Mesothelial cell of epicardium (in vitro differentiated cells): Measurements from ENCODE around the gene RELT. TPM values are rescaled to one million over a fixed set of nuclear protein-coding genes. Genes with fewer than 3 reads are reported as not detected.

Experiments used
- DNase-seq, 2 experiments: peaks; one replicate each; pipeline ENCODE4 v3.0.0; 2021; ENCODE audit warnings: low spot score in 2 of 2; ENCODE audit not compliant: unreplicated experiment in 2 of 2
- H3K27ac Mint-ChIP-seq: 2 replicates; pipeline ENCODE4 v1.8.0; 2021; ENCODE audit warnings: mixed read lengths
- H3K27me3 Mint-ChIP-seq: 2 replicates; pipeline ENCODE4 v1.8.0; 2021; ENCODE audit warnings: low read depth, mixed read lengths
- H3K36me3 Mint-ChIP-seq: 2 replicates; pipeline ENCODE4 v1.8.0; 2021; ENCODE audit warnings: mixed read lengths
- H3K4me1 Mint-ChIP-seq: 2 replicates; pipeline ENCODE4 v1.8.0; 2021; ENCODE audit warnings: mixed read lengths
- H3K4me3 Mint-ChIP-seq: 2 replicates; pipeline ENCODE4 v1.8.0; 2021; ENCODE audit warnings: mild to moderate bottlenecking, moderate library complexity, mixed read lengths
- H3K9me3 Mint-ChIP-seq: 2 replicates; pipeline ENCODE4 v1.8.0; 2021; ENCODE audit warnings: mixed read lengths
- CTCF ChIP-seq: fragments of 200-600 bp; sonication (generic); IDR thresholded peaks from one replicate; pipeline ENCODE4 v1.5.0; 2021; ENCODE audit warnings: antibody characterized with exemption; ENCODE audit not compliant: unreplicated experiment
- total RNA-seq: library from RNA; stranded (reverse); gene quantifications from 3 replicates; pipeline ENCODE4 v1.2.1, GENCODE V29; 2021

The RELT gene
- total RNA-seq, 1 donor from 2014 or later = 5.1 TPM

GRCh38 chr11:73401217-73401923 is 25.2 kb downstream of the RELT start:
- peaks cover 2% of the 10 kb centered on the region for H3K4me1 Mint-ChIP-seq
- TF ChIP-seq CTCF = no peak
- H3K36me3 Mint-ChIP-seq = no peaks in the 10 kb centered on the region
- no peak for DNase-seq
- no peaks in the 10 kb centered on the region for H3K9me3 Mint-ChIP-seq
- H3K27ac Mint-ChIP-seq = no peak overlapping the region
- no peak overlapping the region for H3K4me3 Mint-ChIP-seq
- H3K27me3 Mint-ChIP-seq = no peaks in the 10 kb centered on the region

DNA sequence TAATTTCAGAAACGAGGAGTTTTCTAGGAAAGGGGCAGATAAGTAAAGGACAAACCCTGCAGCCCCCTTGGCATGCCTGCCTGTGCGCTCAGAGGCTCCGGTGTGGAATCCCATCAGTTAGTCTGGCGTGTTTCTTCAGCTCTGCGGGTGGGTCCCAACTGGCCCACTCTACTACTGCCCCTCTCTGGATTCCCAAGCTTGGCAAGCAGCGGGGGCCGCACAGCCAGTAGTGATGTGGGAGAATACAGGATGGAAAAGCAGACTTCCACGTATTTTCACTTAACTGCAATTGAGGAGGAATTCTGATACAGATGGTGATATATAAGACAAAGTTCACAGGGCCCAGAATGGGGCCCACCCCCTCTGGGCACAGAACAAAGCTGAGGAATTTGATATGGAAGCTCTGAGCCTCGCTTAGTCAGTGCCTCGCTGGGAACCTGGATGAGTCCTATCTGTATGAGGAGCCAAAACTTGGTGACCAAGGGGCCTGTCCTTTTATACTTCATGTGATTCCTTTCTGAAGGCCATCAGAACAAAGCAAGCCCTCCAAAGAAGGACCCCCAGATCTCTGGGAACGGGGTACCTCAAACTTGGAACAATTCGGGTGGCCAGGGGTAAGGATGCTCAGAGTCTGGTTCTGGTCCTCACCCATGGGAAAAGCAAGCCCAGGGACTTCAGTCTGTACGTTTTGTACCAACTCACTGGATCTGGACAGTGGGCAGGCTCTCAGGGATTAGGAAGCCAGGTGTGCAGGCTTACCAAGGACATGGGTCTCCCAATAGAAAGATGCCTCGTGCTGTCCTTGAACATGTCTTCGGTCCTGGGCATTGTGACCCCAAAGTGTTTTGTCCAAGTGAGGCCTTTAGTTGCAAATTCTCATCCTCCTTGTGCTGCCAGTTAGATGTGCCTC is 26.0 kb downstream of the RELT start:
- no peaks in the 10 kb centered on the region for H3K9me3 Mint-ChIP-seq
- no peaks in the 10 kb centered on the region for H3K36me3 Mint-ChIP-seq
- no peaks in the 10 kb centered on the region for H3K27me3 Mint-ChIP-seq
- H3K27ac Mint-ChIP-seq = no peak overlapping the region
- no peak overlapping the region for H3K4me3 Mint-ChIP-seq
- H3K4me1 Mint-ChIP-seq = peaks cover 2% of the 10 kb centered on the region
- no peak for DNase-seq
- TF ChIP-seq CTCF = no peak

DNA sequence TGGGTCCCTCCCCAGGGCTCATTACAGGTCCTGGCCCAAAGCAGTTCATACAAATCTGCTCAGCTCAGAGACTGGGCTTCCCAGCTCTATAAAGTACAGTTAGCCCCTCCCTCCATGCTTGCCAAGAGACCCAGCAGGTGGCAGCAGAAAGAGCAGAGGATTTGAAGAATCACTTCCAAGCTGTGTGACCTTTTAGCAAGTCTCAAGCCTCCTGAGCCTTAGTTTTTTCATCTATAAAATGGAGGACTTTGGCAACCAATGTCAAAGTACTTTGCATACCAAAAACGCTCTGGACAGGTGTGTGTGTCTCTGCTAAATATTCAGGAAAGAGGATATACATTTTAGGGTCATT is 26.6 kb downstream of the RELT start:
- Mint-ChIP-seq H3K27me3 (no peaks in the 10 kb centered on the region), H3K4me1 (peaks cover 2% of the 10 kb centered on the region), H3K27ac (no peak overlapping the region), H3K4me3 (no peak overlapping the region), H3K36me3 (no peaks in the 10 kb centered on the region), H3K9me3 (no peaks in the 10 kb centered on the region)
- DNase-seq = no peak
- TF ChIP-seq CTCF = no peak

GRCh38 chr11:73403541-73403940 is 27.3 kb downstream of the RELT start:
- no peaks in the 10 kb centered on the region for H3K27me3 Mint-ChIP-seq
- no peaks in the 10 kb centered on the region for H3K9me3 Mint-ChIP-seq
- peaks cover 2% of the 10 kb centered on the region for H3K4me1 Mint-ChIP-seq
- H3K4me3 Mint-ChIP-seq = no peak overlapping the region
- no peak for DNase-seq
- TF ChIP-seq CTCF = no peak
- peaks cover 3% of the 10 kb centered on the region for H3K36me3 Mint-ChIP-seq
- no peak overlapping the region for H3K27ac Mint-ChIP-seq

DNA sequence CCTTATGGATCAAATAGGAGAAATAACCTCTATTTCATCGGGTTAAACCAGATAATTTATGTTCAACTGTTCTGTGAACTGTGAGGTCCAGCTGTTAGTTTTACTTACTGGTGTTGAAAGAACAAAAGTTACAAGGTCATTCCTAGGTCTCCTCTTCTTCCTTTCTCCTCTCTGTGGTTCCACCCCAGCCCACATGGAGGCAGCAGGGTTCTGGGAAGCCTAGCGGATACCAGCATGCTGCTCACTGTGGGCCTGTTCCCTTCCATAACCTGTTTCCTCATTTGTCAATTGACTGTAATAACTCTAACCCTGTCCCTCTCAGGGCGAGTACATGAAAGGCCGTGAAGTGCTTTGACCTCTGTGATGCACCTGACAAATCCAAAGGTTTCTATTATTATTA is 27.8 kb downstream of the RELT start:
- no peak for DNase-seq
- H3K4me1 Mint-ChIP-seq = peaks cover 2% of the 10 kb centered on the region
- no peaks in the 10 kb centered on the region for H3K9me3 Mint-ChIP-seq
- no peak for TF ChIP-seq CTCF
- H3K27me3 Mint-ChIP-seq = no peaks in the 10 kb centered on the region
- H3K27ac Mint-ChIP-seq = no peak overlapping the region
- H3K4me3 Mint-ChIP-seq = no peak overlapping the region
- H3K36me3 Mint-ChIP-seq = peaks cover 7% of the 10 kb centered on the region
